ENCODE results near the gene DLGAP4. TPM values are rescaled to one million over a fixed set of nuclear protein-coding genes. Genes with fewer than 3 reads are reported as not detected.
A peak's percentile ranks its signal among the peaks of the same experiment; 100 is the strongest.

Gene DLGAP4
- total and polyA plus RNA-seq, 2 of the 8 experiments (the other 6 are each of a cell fraction or from before 2014, with no cell fraction given): 41.2 to 57.2 TPM

- peaks cover 23 to 26% of the 10 kb centered on the region in 2 experiments for H4K20me1 ChIP-seq (replicated peaks in 1 of 2; ENCODE audit: control insufficient read depth in 1 of 2, insufficient read depth in 2 of 2, low read length in 2 of 2)
- H4K8ac ChIP-seq (ENCODE audit: extremely low read depth, insufficient read depth, low read length): no peak overlapping the region
- no peak overlapping the region for H4K91ac ChIP-seq (replicated peaks; ENCODE audit: insufficient read length, low read length)
- H3K79me2 ChIP-seq (ENCODE audit: control insufficient read depth in 1 of 2, insufficient read depth in 2 of 2, low read length in 2 of 2): peaks cover 18 to 50% of the 10 kb centered on the region in 2 experiments
- peak overlapping the region; percentile 91 to 97 for H3K4me2 ChIP-seq (ENCODE audit: insufficient read depth in 1 of 2, low read depth in 2 of 2, low read length in 2 of 2)
- H3K23ac ChIP-seq (ENCODE audit: insufficient read length): no peak overlapping the region
- ChIA-PET POLR2A (ENCODE audit: partially characterized antibody) (interaction anchor here (0.7 to 1.8 kb wide), 7 partner anchors 10 to 384 kb away, joined by 3 to 11 read pairs (median 3); no protein-coding TSS in a partner anchor), CTCF (ENCODE audit: partially characterized antibody) (interaction anchor here (0.8 to 2.0 kb wide), 4 partner anchors 10 to 30 kb away, joined by 3 to 11 read pairs (median 4); no protein-coding TSS in a partner anchor)
- TF ChIP-seq EGR1 (IDR thresholded peaks at IDR 0.05; ENCODE audit: borderline replicate concordance, low read depth, low read length) (no peak), TAF1 (IDR thresholded peaks at IDR 0.05; ENCODE audit: low read depth, low read length) (0 out of 2 replicates have a peak, but pooled peaks have one; percentile 9)
- no peak overlapping the region for H3K14ac ChIP-seq (ENCODE audit: insufficient read length)
- no peak overlapping the region for H2BK15ac ChIP-seq (ENCODE audit: low read length)
- H3K36me3 ChIP-seq (ENCODE audit: control insufficient read depth in 2 of 4, insufficient read depth in 4 of 4, low read length in 3 of 4): no peaks in the 10 kb centered on the region
- H3K4me1 ChIP-seq (replicated peaks in 1 of 4; ENCODE audit: control insufficient read depth in 3 of 4, insufficient read depth in 4 of 4, low read length in 3 of 4): peaks cover 11 to 36% (median 19%) of the 10 kb centered on the region in 4 experiments
- H3K27ac ChIP-seq (ENCODE audit: low read depth, low read length): no peak overlapping the region
- WGBS, 2 experiments (ENCODE audit: extremely low coverage in 1 of 2, insufficient coverage in 1 of 2, insufficient read length in 1 of 2, insufficient replicate concordance in 2 of 2, low coverage in 1 of 2, low lambda C conversion rate in 2 of 2, missing lambda C conversion rate in 1 of 2): 18% methylated on average over 19 of the region's 21 CpGs; no CpG with 5 or more reads in 1 of the 2 experiments
- no peak overlapping the region for H2AFZ ChIP-seq (ENCODE audit: low read length)
- peak in 1 of 2 experiments; percentile 60 for DNase-seq (ENCODE audit: low read depth in 1 of 2, low spot score in 2 of 2)
- peak overlapping the region in 3 of 4 experiments; percentile 56 to 64 (median 62); a peak in 6 of 7 replicates for H3K9ac ChIP-seq (replicated peaks in 1 of 4; ENCODE audit: extremely low read depth in 1 of 4, low read depth in 3 of 4, low read length in 3 of 4)
- H3K27me3 ChIP-seq (replicated peaks in 1 of 4; ENCODE audit: control insufficient read depth in 3 of 4, extremely low read depth in 1 of 4, insufficient read depth in 3 of 4, low read length in 3 of 4): no peaks in the 10 kb centered on the region; a peak in 1 of 7 replicates
- no peak overlapping the region for H2BK5ac ChIP-seq (ENCODE audit: low read depth, low read length)
- H4K5ac ChIP-seq (ENCODE audit: insufficient read length, low read depth, low read length): no peak overlapping the region
- H2BK20ac ChIP-seq (ENCODE audit: low read length): no peak overlapping the region
- H3K18ac ChIP-seq (ENCODE audit: extremely low read depth, low read length): no peak overlapping the region
- peak overlapping the region; percentile 75 to 99 (median 88) for H3K4me3 ChIP-seq (ENCODE audit: extremely low read depth in 1 of 4, insufficient read depth in 2 of 4, low read depth in 3 of 4, low read length in 4 of 4)
- no peak overlapping the region for H2AK5ac ChIP-seq (ENCODE audit: low read depth, low read length)
- H2BK12ac ChIP-seq (ENCODE audit: low read depth, low read length): no peak overlapping the region
- no peak for FAIRE-seq
- peaks cover 15% of the 10 kb centered on the region for H3K79me1 ChIP-seq (ENCODE audit: low read depth, low read length)
- H3K9me3 ChIP-seq (ENCODE audit: insufficient read depth in 2 of 2, low read depth in 1 of 2, low read length in 1 of 2): no peaks in the 10 kb centered on the region
- H3K4ac ChIP-seq (replicated peaks; ENCODE audit: insufficient read length, low read depth, low read length): no peak overlapping the region
- peaks cover 7% of the 10 kb centered on the region for H3K23me2 ChIP-seq (ENCODE audit: low read depth, low read length)
- no peak overlapping the region for H2BK120ac ChIP-seq (replicated peaks; ENCODE audit: low read depth, low read length)
- no peak overlapping the region for H3K56ac ChIP-seq (replicated peaks; ENCODE audit: insufficient read length, low read depth, low read length)
Observed at GRCh38 chr20:36462440-36463211, 156.5 kb downstream of the DLGAP4 start.

All from H1 (cell line).